HEK293 (cell line): ENCODE results near the gene RWDD1.

ENCODE experiments used
- CTCF ChIA-PET: fragments of 350-600 bp; formaldehyde crosslinking; extraction: SDS; loops from one replicate; lab custom pipeline; 2021; ENCODE audit warnings: antibody characterized with exemption; lab: Yijun Ruan, JAX
- POLR2A ChIA-PET: fragments of 300-600 bp; formaldehyde crosslinking; extraction: SDS; loops from one replicate; lab custom pipeline; 2020; ENCODE audit warnings: antibody characterized with exemption, inconsistent platforms; lab: Yijun Ruan, JAX
- H3K27ac ChIP-seq: fragments of 200-500 bp; sonication (Bioruptor generic); 2 replicates; pipeline ENCODE4 v1.5.1; 2014; ENCODE audit warnings: low read depth, low read length, control low read depth, inconsistent platforms; ENCODE audit errors: extremely low read depth
- H3K36me3 ChIP-seq, 2 experiments: fragments of 200-500 bp in 1 of 2; sonication (Bioruptor generic) in 1 of 2; 1 replicate in 1 of 2; 2 replicates in 1 of 2; pipeline ENCODE4 v1.5.1; 2014 to 2017; ENCODE audit warnings: inconsistent platforms in 2 of 2, low read length in 2 of 2; ENCODE audit not compliant: control insufficient read depth in 2 of 2, insufficient read depth in 1 of 2
- H3K4me1 ChIP-seq: fragments of 200-500 bp; sonication (Bioruptor generic); 2 replicates; pipeline ENCODE4 v1.5.1; 2014; ENCODE audit warnings: mild to moderate bottlenecking, low read length, inconsistent platforms; ENCODE audit not compliant: control insufficient read depth, insufficient read depth
- H3K4me3 ChIP-seq: 2 replicates; pipeline ENCODE4 v1.5.1; 2011; ENCODE audit warnings: low read depth, mild to moderate bottlenecking, control low read depth, low read length, moderate library complexity
- H3K9me3 ChIP-seq: fragments of 200-500 bp; sonication (Bioruptor generic); 2 replicates; pipeline ENCODE4 v1.5.1; 2014; ENCODE audit warnings: low read depth, low read length, inconsistent platforms; ENCODE audit not compliant: control insufficient read depth, insufficient read depth
- ATF2 ChIP-seq: fragments of 450-650 bp; formaldehyde crosslinking; IDR thresholded peaks from 2 replicates; pipeline ENCODE4 v1.5.1; 2016; ENCODE audit warnings: missing biosample characterization, missing genetic modification characterization, low read depth
- IKZF3 ChIP-seq: fragments of 450-650 bp; IDR thresholded peaks from 2 replicates; pipeline ENCODE4 v1.5.0; 2018; ENCODE audit warnings: missing biosample characterization, mild to moderate bottlenecking, missing genetic modification characterization, moderate library complexity
- MZF1 ChIP-seq: fragments of 450-650 bp; formaldehyde crosslinking; IDR thresholded peaks from 2 replicates; pipeline ENCODE4 v1.5.1; 2017; ENCODE audit warnings: missing biosample characterization, missing genetic modification characterization, borderline replicate concordance
- PRDM1 ChIP-seq: fragments of 450-650 bp; formaldehyde crosslinking; IDR thresholded peaks from 2 replicates; pipeline ENCODE4; 2016; ENCODE audit warnings: missing biosample characterization, missing genetic modification characterization
- SALL2 ChIP-seq: fragments of 450-650 bp; formaldehyde crosslinking; IDR thresholded peaks from 2 replicates; pipeline ENCODE4 v1.5.0; 2017; ENCODE audit warnings: missing biosample characterization, mild to moderate bottlenecking, missing genetic modification characterization, borderline replicate concordance
- SP2 ChIP-seq: fragments of 450-650 bp; formaldehyde crosslinking; IDR thresholded peaks from 2 replicates; pipeline ENCODE4 v1.5.1; 2016; ENCODE audit warnings: missing biosample characterization, missing genetic modification characterization
- ZEB2 ChIP-seq: fragments of 450-650 bp; formaldehyde crosslinking; IDR thresholded peaks from 2 replicates; pipeline ENCODE4 v1.5.1; 2016; ENCODE audit warnings: missing biosample characterization, missing genetic modification characterization
- ZFP37 ChIP-seq: fragments of 450-650 bp; formaldehyde crosslinking; IDR thresholded peaks from 2 replicates; pipeline ENCODE4 v1.5.1; 2016; ENCODE audit warnings: missing biosample characterization, missing genetic modification characterization
- ZNF10 ChIP-seq: fragments of 450-650 bp; formaldehyde crosslinking; IDR thresholded peaks from 2 replicates; pipeline ENCODE4 v1.5.1; 2017; ENCODE audit warnings: missing biosample characterization, missing genetic modification characterization
- ZNF121 ChIP-seq: fragments of 450-650 bp; formaldehyde crosslinking; IDR thresholded peaks from 2 replicates; pipeline ENCODE4 v1.5.1; 2016; ENCODE audit warnings: missing biosample characterization, missing genetic modification characterization
- ZNF140 ChIP-seq: fragments of 450-650 bp; formaldehyde crosslinking; IDR thresholded peaks from 2 replicates; pipeline ENCODE4 v1.5.1; 2016; ENCODE audit warnings: missing biosample characterization, missing genetic modification characterization
- ZNF169 ChIP-seq: fragments of 450-650 bp; formaldehyde crosslinking; IDR thresholded peaks from 2 replicates; pipeline ENCODE4 v1.5.1; 2016; ENCODE audit warnings: missing biosample characterization, missing genetic modification characterization
- ZNF175 ChIP-seq: fragments of 450-650 bp; formaldehyde crosslinking; IDR thresholded peaks from 2 replicates; pipeline ENCODE4 v1.5.1; 2016; ENCODE audit warnings: missing biosample characterization, missing genetic modification characterization
- ZNF214 ChIP-seq: fragments of 450-650 bp; formaldehyde crosslinking; IDR thresholded peaks from 2 replicates; pipeline ENCODE4 v1.5.1; 2017; ENCODE audit warnings: missing biosample characterization, mild to moderate bottlenecking, missing genetic modification characterization, borderline replicate concordance
- ZNF433 ChIP-seq: fragments of 450-650 bp; formaldehyde crosslinking; IDR thresholded peaks from 2 replicates; pipeline ENCODE4 v1.5.1; 2016; ENCODE audit warnings: missing biosample characterization, missing genetic modification characterization, low read depth
- ZNF544 ChIP-seq: fragments of 450-650 bp; formaldehyde crosslinking; IDR thresholded peaks from 2 replicates; pipeline ENCODE4 v1.5.0; 2017; ENCODE audit warnings: missing biosample characterization, missing genetic modification characterization
- ZNF549 ChIP-seq: fragments of 450-650 bp; IDR thresholded peaks from 2 replicates; pipeline ENCODE4 v1.5.1; 2018; ENCODE audit warnings: missing biosample characterization, missing genetic modification characterization, mild to moderate bottlenecking, inconsistent platforms, moderate library complexity
- ZNF558 ChIP-seq: fragments of 450-650 bp; formaldehyde crosslinking; IDR thresholded peaks from 2 replicates; pipeline ENCODE4 v1.5.1; 2016; ENCODE audit warnings: missing biosample characterization, missing genetic modification characterization
- ZNF571 ChIP-seq: fragments of 450-650 bp; formaldehyde crosslinking; IDR thresholded peaks from 2 replicates; pipeline ENCODE4 v1.5.0; 2017; ENCODE audit warnings: missing biosample characterization, missing genetic modification characterization
- ZNF747 ChIP-seq: fragments of 450-650 bp; formaldehyde crosslinking; IDR thresholded peaks from 2 replicates; pipeline ENCODE4 v1.5.1; 2016; ENCODE audit warnings: missing biosample characterization, missing genetic modification characterization
- ZNF768 ChIP-seq: fragments of 450-650 bp; formaldehyde crosslinking; IDR thresholded peaks from 2 replicates; pipeline ENCODE4 v1.5.1; 2018; ENCODE audit warnings: missing biosample characterization, mild to moderate bottlenecking, missing genetic modification characterization
- ZSCAN18 ChIP-seq: fragments of 450-650 bp; formaldehyde crosslinking; IDR thresholded peaks from 2 replicates; pipeline ENCODE4 v1.5.1; 2016; ENCODE audit warnings: missing biosample characterization, missing genetic modification characterization
- TF ChIP-seq, protein P1 (sequence below): IDR thresholded peaks from 2 replicates; pipeline ENCODE4 v1.6.1; 2011; ENCODE audit warnings: mild to moderate bottlenecking, low read depth, low read length, borderline replicate concordance
- TF ChIP-seq, protein P2 (sequence below): fragments of 450-650 bp; formaldehyde crosslinking; IDR thresholded peaks from 2 replicates; pipeline ENCODE4 v1.5.1; 2016; ENCODE audit warnings: missing biosample characterization, missing genetic modification characterization
- TF ChIP-seq, protein P3 (sequence below): fragments of 450-650 bp; formaldehyde crosslinking; IDR thresholded peaks from 2 replicates; pipeline ENCODE4 v1.5.1; 2016; ENCODE audit warnings: missing biosample characterization, missing genetic modification characterization

Gene RWDD1

DNA sequence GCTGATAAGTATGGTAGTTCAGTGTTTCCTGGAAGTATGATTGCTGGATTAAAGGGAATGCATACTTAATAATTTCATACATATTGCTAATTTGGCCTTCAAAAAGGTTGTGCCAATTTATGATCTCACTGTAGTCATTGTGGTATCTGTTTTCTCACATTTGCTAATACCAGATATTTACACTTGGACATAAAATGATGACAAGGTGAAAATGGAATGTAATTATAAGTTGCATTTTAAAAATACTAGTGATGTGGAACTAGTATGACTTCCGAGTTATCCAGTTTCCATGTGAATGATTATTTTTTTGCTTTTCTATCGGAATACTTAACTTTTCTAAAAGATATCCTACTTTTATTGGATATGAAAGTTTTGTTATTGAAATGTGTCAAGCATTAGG, 15.4 kb downstream of the RWDD1 start:
- ChIA-PET POLR2A (no interaction called here), CTCF (no interaction called here)
- H3K4me3 ChIP-seq: no peak overlapping the region
- TF ChIP-seq ZSCAN18 (tag by site-specific recombination): no peak
- no peak for TF ChIP-seq SP2
- H3K36me3 ChIP-seq: peaks cover 52 to 78% of the 10 kb centered on the region in 2 experiments
- H3K4me1 ChIP-seq: no peaks in the 10 kb centered on the region
- no peak overlapping the region for H3K27ac ChIP-seq
- no peaks in the 10 kb centered on the region for H3K9me3 ChIP-seq

- POLR2A ChIA-PET: no interaction called here
- Histone ChIP-seq H3K4me1 (no peaks in the 10 kb centered on the region), H3K9me3 (no peaks in the 10 kb centered on the region), H3K27ac (no peak overlapping the region), H3K36me3 (peaks cover 25 to 67% of the 10 kb centered on the region in 2 experiments), H3K4me3 (no peak overlapping the region)
- CTCF ChIA-PET: interaction anchor here (0.9 kb wide), 1 partner anchor 327 kb away, joined by 3 read pairs; no protein-coding TSS in a partner anchor
- TF ChIP-seq ZNF747: no peak
- TF ChIP-seq, protein P1, sequence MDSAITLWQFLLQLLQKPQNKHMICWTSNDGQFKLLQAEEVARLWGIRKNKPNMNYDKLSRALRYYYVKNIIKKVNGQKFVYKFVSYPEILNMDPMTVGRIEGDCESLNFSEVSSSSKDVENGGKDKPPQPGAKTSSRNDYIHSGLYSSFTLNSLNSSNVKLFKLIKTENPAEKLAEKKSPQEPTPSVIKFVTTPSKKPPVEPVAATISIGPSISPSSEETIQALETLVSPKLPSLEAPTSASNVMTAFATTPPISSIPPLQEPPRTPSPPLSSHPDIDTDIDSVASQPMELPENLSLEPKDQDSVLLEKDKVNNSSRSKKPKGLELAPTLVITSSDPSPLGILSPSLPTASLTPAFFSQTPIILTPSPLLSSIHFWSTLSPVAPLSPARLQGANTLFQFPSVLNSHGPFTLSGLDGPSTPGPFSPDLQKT: no peak
- no peak for TF ChIP-seq ZNF558
- no peak for TF ChIP-seq MZF1 (tag by site-specific recombination)
- TF ChIP-seq ZNF175 (tag by site-specific recombination): no peak
- TF ChIP-seq ZNF169 (tag by site-specific recombination): no peak
- no peak for TF ChIP-seq ZNF10 (tag by site-specific recombination)
- TF ChIP-seq ZFP37 (tag by site-specific recombination): no peak
- no peak for TF ChIP-seq PRDM1
- no peak for TF ChIP-seq ATF2 (tag by site-specific recombination)
- no peak for TF ChIP-seq ZNF549
- TF ChIP-seq ZNF121 (tag by site-specific recombination): no peak
- TF ChIP-seq ZNF571 (tag by site-specific recombination): no peak
- TF ChIP-seq SALL2 (tag by site-specific recombination): no peak
- TF ChIP-seq ZNF214: no peak
- no peak for TF ChIP-seq ZNF140 (tag by site-specific recombination)
- TF ChIP-seq ZNF768 (tag by site-specific recombination): no peak
Observed at GRCh38 chr6:116595247-116595646, 23.9 kb downstream of the RWDD1 start.

- no peaks in the 10 kb centered on the region for H3K4me1 ChIP-seq
- no peaks in the 10 kb centered on the region for H3K9me3 ChIP-seq
- CTCF ChIA-PET: interaction anchor here (1.5 to 1.6 kb wide), 2 partner anchors 34 to 309 kb away, joined by 3 to 4 read pairs; no protein-coding TSS in a partner anchor
- peaks cover 11 to 56% of the 10 kb centered on the region in 2 experiments; a peak in 2 of 3 replicates for H3K36me3 ChIP-seq
- POLR2A ChIA-PET: interaction anchor here (0.7 to 0.9 kb wide), 2 partner anchors 19 to 26 kb away, joined by 3 read pairs; partner anchors contain the start of genes RSPH4A and RWDD1
- no peak overlapping the region for H3K27ac ChIP-seq
- H3K4me3 ChIP-seq: no peak overlapping the region
- TF ChIP-seq ZNF544 (tag by site-specific recombination) (no peak), ZEB2 (tag by site-specific recombination) (no peak), ZNF433 (tag by site-specific recombination) (no peak), IKZF3 (tag by site-specific recombination) (no peak)
- TF ChIP-seq, protein P2, sequence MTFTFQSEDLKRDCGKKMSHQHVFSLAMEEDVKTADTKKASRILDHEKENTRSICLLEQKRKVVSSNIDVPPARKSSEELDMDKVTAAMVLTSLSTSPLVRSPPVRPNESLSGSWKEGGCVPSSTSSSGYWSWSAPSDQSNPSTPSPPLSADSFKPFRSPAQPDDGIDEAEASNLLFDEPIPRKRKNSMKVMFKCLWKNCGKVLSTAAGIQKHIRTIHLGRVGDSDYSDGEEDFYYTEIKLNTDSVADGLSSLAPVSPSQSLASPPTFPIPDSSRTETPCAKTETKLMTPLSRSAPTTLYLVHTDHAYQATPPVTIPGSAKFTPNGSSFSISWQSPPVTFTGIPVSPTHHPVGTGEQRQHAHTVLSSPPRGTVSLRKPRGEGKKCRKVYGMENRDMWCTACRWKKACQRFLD (tag by site-specific recombination): no peak
- TF ChIP-seq, protein P3, sequence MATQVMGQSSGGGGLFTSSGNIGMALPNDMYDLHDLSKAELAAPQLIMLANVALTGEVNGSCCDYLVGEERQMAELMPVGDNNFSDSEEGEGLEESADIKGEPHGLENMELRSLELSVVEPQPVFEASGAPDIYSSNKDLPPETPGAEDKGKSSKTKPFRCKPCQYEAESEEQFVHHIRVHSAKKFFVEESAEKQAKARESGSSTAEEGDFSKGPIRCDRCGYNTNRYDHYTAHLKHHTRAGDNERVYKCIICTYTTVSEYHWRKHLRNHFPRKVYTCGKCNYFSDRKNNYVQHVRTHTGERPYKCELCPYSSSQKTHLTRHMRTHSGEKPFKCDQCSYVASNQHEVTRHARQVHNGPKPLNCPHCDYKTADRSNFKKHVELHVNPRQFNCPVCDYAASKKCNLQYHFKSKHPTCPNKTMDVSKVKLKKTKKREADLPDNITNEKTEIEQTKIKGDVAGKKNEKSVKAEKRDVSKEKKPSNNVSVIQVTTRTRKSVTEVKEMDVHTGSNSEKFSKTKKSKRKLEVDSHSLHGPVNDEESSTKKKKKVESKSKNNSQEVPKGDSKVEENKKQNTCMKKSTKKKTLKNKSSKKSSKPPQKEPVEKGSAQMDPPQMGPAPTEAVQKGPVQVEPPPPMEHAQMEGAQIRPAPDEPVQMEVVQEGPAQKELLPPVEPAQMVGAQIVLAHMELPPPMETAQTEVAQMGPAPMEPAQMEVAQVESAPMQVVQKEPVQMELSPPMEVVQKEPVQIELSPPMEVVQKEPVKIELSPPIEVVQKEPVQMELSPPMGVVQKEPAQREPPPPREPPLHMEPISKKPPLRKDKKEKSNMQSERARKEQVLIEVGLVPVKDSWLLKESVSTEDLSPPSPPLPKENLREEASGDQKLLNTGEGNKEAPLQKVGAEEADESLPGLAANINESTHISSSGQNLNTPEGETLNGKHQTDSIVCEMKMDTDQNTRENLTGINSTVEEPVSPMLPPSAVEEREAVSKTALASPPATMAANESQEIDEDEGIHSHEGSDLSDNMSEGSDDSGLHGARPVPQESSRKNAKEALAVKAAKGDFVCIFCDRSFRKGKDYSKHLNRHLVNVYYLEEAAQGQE (tag by site-specific recombination): peak; percentile 98
Observed at GRCh38 chr6:116596815-116597214, 25.5 kb downstream of the RWDD1 start.
